Transverse colon (tissue), 4 donors: Measurements from ENCODE around the gene DLG2. TPM values are rescaled to one million over a fixed set of nuclear protein-coding genes. Genes with fewer than 3 reads are reported as not detected.

ENCODE experiments used
- DNase-seq: peaks from one replicate; pipeline ENCODE4 v3.0.0-alpha.2; 2019
- H3K27ac ChIP-seq, 4 donors: fragments of 200-600 bp; sonication (generic); 2 replicates each; pipeline ENCODE4 v1.5.1; 2016 to 2018; ENCODE audit warnings: inconsistent platforms in 4 of 4
- H3K27me3 ChIP-seq: fragments of 200-600 bp; sonication (generic); 2 replicates; pipeline ENCODE4 v1.5.1; 2017; ENCODE audit warnings: inconsistent platforms
- H3K36me3 ChIP-seq, 4 donors: fragments of 200-600 bp; sonication (generic); 2 replicates each; pipeline ENCODE4 v1.5.1; 2017 to 2019; ENCODE audit warnings: inconsistent platforms in 4 of 4
- H3K4me1 ChIP-seq, 4 donors: fragments of 200-600 bp; sonication (generic); 2 replicates each; pipeline ENCODE4 v1.5.1; 2017 to 2020; ENCODE audit warnings: inconsistent platforms in 4 of 4
- H3K4me3 ChIP-seq, 4 donors: fragments of 200-600 bp; sonication (generic); 1 replicate in 1 of 4; 2 replicates in 3 of 4; pipeline versions ENCODE4 v1.5.1 to v1.6.1; 2017 to 2019; ENCODE audit warnings: inconsistent platforms in 4 of 4
- H3K9me3 ChIP-seq, 2 donors: fragments of 200-600 bp; sonication (generic); 2 replicates each; pipeline ENCODE4 v1.5.1; 2017 to 2019; ENCODE audit warnings: inconsistent platforms in 2 of 2
- EP300 ChIP-seq: sonication (generic); formaldehyde crosslinking; IDR thresholded peaks from one replicate; pipeline ENCODE4 v1.6.1; 2017; ENCODE audit warnings: antibody characterized with exemption, low read depth
- POLR2A ChIP-seq: fragments of 450-650 bp; IDR thresholded peaks from one replicate; pipeline ENCODE4 v1.6.1; 2016; ENCODE audit warnings: antibody characterized with exemption, mild to moderate bottlenecking, moderate library complexity
- POLR2AphosphoS5 ChIP-seq, 3 donors: sonication (generic); formaldehyde crosslinking; IDR thresholded peaks; one replicate each; pipeline ENCODE4 v1.6.1; 2016; ENCODE audit warnings: antibody characterized with exemption in 3 of 3
- WGBS, 2 donors: methylation state at CpG; one replicate each; pipeline ENCODE4 v1.1.5; 2018; ENCODE audit warnings: low coverage in 1 of 2; 5-methylcytosine and 5-hydroxymethylcytosine counted together
- in situ Hi-C, 4 donors: fragments of 200-750 bp; cut with MboI; loops; one replicate each; pipeline versions ENCODE4 v1.15.0 to v1.15.1; 2017; ENCODE audit warnings: low sequenced_read_pairs in 3 of 4, low pct_ligation_motif_present in 1 of 4, low pct_unique_long_range_greater_than_20kb in 1 of 4
- intact Hi-C: fragments of 100-400 bp; cut with DNase I; formaldehyde crosslinking; loops from one replicate; pipeline ENCODE4 v1.15.1; 2023; ENCODE audit warnings: low total_unique reads
- total RNA-seq, 4 donors: library from RNA; depleted of rRNA; stranded (reverse); fragments of >200 nt; gene quantifications; one replicate each; pipeline ENCODE4 v1.1.0, GENCODE V29; 2016
- TF ChIP-seq, protein P1 (sequence below), 5 experiments: fragments of 200-600 bp in 3 of 5; fragments of 450-650 bp in 2 of 5; sonication (generic) in 3 of 5; IDR thresholded peaks; 1 replicate in 2 of 5; 2 replicates in 3 of 5; pipeline ENCODE4 v1.5.1; 2016 to 2017; ENCODE audit warnings: antibody characterized with exemption in 5 of 5, inconsistent platforms in 3 of 5, mild to moderate bottlenecking in 2 of 5, moderate library complexity in 1 of 5

Gene DLG2
- total RNA-seq, 4 donors from 2014 or later, result 1.9 to 28.3 (median 3.7) TPM

DNA sequence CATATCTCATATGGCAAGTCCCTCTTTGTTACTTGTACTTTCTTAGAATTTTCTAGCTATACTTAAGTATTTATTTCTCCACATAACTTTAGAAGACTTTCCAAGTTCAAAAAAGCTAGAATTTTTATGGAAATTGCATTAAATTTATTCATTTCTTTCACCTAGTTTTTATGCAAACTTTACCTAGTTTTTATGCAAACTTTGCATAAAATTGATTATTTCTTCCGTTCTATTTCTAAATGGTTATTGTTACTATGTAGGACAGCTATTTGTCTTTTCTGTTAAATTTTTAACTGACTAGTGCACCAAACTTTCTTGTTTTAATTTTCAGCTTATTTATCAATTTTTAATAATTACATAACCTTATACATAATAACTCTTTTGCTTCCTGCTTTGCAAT lies 41.0 kb upstream of the DLG2 start:
- TF ChIP-seq, protein P1, sequence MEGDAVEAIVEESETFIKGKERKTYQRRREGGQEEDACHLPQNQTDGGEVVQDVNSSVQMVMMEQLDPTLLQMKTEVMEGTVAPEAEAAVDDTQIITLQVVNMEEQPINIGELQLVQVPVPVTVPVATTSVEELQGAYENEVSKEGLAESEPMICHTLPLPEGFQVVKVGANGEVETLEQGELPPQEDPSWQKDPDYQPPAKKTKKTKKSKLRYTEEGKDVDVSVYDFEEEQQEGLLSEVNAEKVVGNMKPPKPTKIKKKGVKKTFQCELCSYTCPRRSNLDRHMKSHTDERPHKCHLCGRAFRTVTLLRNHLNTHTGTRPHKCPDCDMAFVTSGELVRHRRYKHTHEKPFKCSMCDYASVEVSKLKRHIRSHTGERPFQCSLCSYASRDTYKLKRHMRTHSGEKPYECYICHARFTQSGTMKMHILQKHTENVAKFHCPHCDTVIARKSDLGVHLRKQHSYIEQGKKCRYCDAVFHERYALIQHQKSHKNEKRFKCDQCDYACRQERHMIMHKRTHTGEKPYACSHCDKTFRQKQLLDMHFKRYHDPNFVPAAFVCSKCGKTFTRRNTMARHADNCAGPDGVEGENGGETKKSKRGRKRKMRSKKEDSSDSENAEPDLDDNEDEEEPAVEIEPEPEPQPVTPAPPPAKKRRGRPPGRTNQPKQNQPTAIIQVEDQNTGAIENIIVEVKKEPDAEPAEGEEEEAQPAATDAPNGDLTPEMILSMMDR (IDR thresholded peaks at IDR 0.05), result no peak
- TF ChIP-seq EP300 (no peak), POLR2AphosphoS5 (IDR thresholded peaks at IDR 0.05) (no peak), POLR2A (no peak)
- in situ Hi-C loops (loop anchor here in 1 of 4 donors (25.0 kb wide), 1 partner anchor 569 kb away; the partner anchor contains the start of gene EED), intact Hi-C loops (no loop called here)

DNA sequence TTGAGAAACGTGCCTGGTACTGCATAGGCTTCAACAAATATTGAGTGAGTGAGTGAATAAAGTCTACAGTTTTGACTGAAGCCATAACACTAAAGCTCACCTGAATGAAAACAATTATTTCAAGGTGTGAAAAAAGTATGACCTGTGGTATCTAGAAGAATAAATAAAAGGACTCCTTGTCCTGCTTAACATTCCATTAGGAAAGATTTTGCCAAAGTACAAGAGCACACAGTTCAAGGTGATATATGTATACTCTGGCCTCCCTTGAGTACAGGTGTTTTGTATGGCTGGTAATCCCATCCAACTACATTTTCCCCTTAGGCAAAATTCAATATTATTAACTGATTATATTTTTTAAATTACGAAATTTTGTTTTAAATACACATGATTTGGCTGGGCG lies 39.5 kb upstream of the DLG2 start:
- H3K27me3 ChIP-seq, result no peaks in the 10 kb centered on the region
- intact Hi-C loops (no loop called here), in situ Hi-C loops (loop anchor here in 1 of 4 donors (25.0 kb wide), 1 partner anchor 571 kb away; the partner anchor contains the start of gene EED)
- no peaks in the 10 kb centered on the region for H3K36me3 ChIP-seq
- no peak overlapping the region for H3K4me3 ChIP-seq
- 91 to 93% methylated on average over 3 of the region's 3 CpGs for WGBS, 2 donors
- H3K9me3 ChIP-seq, result no peaks in the 10 kb centered on the region
- peaks cover 6 to 26% (median 19%) of the 10 kb centered on the region in 4 donors for H3K4me1 ChIP-seq
- H3K27ac ChIP-seq, result no peak overlapping the region
- DNase-seq, result no peak
- no peak for TF ChIP-seq EP300
- TF ChIP-seq POLR2A, result no peak
- TF ChIP-seq, protein P1 (IDR thresholded peaks at IDR 0.05), result no peak
- no peak for TF ChIP-seq POLR2AphosphoS5 (IDR thresholded peaks at IDR 0.05)

More for the DNA sequence above, 41.0 kb upstream of the DLG2 start:
- DNase-seq, result no peak
- Histone ChIP-seq H3K27ac (no peak overlapping the region), H3K9me3 (no peaks in the 10 kb centered on the region), H3K36me3 (no peaks in the 10 kb centered on the region), H3K4me3 (no peak overlapping the region), H3K4me1 (peaks cover 0 to 11% (median 6%) of the 10 kb centered on the region in 4 donors), H3K27me3 (no peaks in the 10 kb centered on the region)
- 92 to 100% methylated on average over 1 of the region's 1 CpG for WGBS, 2 donors

DNA sequence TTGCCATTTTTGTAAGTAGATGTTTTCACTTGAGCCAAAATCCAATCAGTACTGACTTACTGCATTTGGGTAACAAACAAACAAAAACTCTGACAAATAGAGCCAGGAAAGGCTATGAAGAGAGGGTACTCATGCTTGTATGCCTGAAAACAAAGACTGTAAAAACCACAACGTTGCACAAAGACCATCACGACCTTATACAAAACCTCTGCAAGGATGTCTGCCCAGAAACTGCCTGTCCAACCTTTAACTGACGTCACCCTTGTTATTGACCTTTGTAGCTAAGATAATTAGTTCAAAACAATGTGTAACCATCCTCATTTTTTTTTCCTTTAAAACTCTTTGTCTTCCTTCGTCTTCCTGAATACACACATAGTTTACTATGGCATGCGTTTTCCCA lies 38.6 kb upstream of the DLG2 start:
- H3K9me3 ChIP-seq, result no peaks in the 10 kb centered on the region
- no peak for TF ChIP-seq POLR2AphosphoS5 (IDR thresholded peaks at IDR 0.05)
- TF ChIP-seq EP300, result no peak
- TF ChIP-seq, protein P1 (IDR thresholded peaks at IDR 0.05), result no peak
- no peak for TF ChIP-seq POLR2A
- in situ Hi-C loops, result loop anchor here in 1 of 4 donors (25.0 kb wide), 1 partner anchor 572 kb away; the partner anchor contains the start of gene EED
- intact Hi-C loops, result no loop called here
- no peak for DNase-seq
- peak overlapping the region in 1 of 4 donors; percentile 93 for H3K4me3 ChIP-seq
- H3K4me1 ChIP-seq, result peaks cover 13 to 35% (median 28%) of the 10 kb centered on the region in 4 donors
- 48 to 50% methylated on average over 3 to 5 of the region's 5 CpGs for WGBS, 2 donors
- H3K27me3 ChIP-seq, result no peaks in the 10 kb centered on the region
- H3K27ac ChIP-seq, result peak overlapping the region; percentile 94 to 100 (median 98)
- H3K36me3 ChIP-seq, result no peaks in the 10 kb centered on the region

DNA sequence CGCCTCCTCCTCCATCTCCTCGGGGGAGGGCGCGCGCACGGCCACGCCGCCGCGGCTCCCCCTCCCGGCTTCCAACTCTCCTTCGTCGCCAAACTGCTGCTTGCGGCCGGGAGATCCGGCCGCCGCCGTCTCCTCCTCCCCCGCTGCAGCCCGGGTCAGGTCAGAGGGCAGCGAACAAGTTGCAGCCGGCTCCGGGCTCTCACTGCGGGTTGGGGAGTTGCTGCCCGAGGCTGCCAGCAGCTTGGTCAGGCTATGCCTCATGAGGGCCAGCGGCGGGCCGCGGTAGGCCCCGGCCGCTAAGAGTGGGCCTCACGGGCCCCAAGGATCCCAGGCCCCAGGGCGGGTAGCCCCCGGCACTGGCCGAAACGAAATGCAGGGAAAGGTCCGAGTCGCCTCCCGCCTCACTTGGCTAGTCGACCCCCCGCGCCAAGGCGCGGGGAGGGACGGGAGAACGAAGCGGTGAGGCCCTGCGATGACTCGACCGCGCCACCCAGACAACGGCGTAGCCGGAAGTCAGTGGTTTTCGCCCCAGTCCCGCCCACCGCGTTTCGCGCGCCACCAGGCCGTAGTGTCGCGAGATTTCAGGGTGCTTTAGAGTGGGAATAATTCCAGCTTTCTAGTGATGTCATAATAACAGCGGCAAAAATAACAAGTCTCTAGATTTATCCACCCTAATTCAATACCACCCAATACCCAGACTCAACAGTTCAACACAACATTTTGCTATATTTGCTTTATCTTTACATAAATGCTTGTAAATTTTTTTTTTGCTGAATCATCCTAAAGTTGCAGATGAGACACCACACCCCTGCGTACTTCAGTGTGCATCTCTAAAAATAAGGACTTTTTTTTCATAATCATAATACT lies 37.7 kb upstream of the DLG2 start, which contains the start of gene CREBZF:
TSS of gene CREBZF (minus strand) at position 515 of the 867 bp plus-strand sequence. CDS start at position 261, 254 bp downstream.
- Histone ChIP-seq H3K4me3 (peak within 1 kb of the TSS; percentile 61 to 93 (median 88)), H3K27me3 (no peaks in the 10 kb centered on the region), H3K36me3 (peaks cover 0 to 4% (median 0%) of the 10 kb centered on the region in 4 donors), H3K4me1 (peaks cover 13 to 44% (median 33%) of the 10 kb centered on the region in 4 donors), H3K27ac (peak within 1 kb of the TSS; percentile 94 to 100 (median 98)), H3K9me3 (no peaks in the 10 kb centered on the region)
- TF ChIP-seq POLR2A, result peak; percentile 99
- no peak for TF ChIP-seq EP300
- TF ChIP-seq, protein P1 (IDR thresholded peaks at IDR 0.05), result no peak
- peak; percentile 99 for TF ChIP-seq POLR2AphosphoS5 (IDR thresholded peaks at IDR 0.05)
- intact Hi-C loops, result loop anchor here (5.0 kb wide), 1 partner anchor 38 kb away; the partner anchor contains the start of genes DLG2 and TMEM126B
- WGBS, 2 donors, result 0 to 1% methylated on average over 2 to 44 of the region's 67 CpGs
- peak; percentile 96 for DNase-seq
- in situ Hi-C loops, result loop anchor here in 1 of 4 donors (25.0 kb wide), 1 partner anchor 572 kb away; the partner anchor contains the start of gene EED
